Gastroesophageal sphincter (tissue), 3 donors: ENCODE results near the gene DBH.

Source experiments
- EP300 ChIP-seq: sonication (generic); formaldehyde crosslinking; IDR thresholded peaks from one replicate; pipeline ENCODE4 v1.6.1; 2017; ENCODE audit warnings: antibody characterized with exemption, mild to moderate bottlenecking
- POLR2AphosphoS5 ChIP-seq: sonication (generic); formaldehyde crosslinking; IDR thresholded peaks from one replicate; pipeline ENCODE4 v1.6.1; 2017; ENCODE audit warnings: antibody characterized with exemption
- TF ChIP-seq, protein P1 (sequence below), 4 experiments: fragments of 200-600 bp in 2 of 4; fragments of 450-650 bp in 2 of 4; sonication (generic) in 1 of 4; IDR thresholded peaks; one replicate each; pipeline ENCODE4 v1.5.1; 2017 to 2019; ENCODE audit warnings: antibody characterized with exemption in 4 of 4, mild to moderate bottlenecking in 2 of 4, moderate library complexity in 2 of 4

DNA sequence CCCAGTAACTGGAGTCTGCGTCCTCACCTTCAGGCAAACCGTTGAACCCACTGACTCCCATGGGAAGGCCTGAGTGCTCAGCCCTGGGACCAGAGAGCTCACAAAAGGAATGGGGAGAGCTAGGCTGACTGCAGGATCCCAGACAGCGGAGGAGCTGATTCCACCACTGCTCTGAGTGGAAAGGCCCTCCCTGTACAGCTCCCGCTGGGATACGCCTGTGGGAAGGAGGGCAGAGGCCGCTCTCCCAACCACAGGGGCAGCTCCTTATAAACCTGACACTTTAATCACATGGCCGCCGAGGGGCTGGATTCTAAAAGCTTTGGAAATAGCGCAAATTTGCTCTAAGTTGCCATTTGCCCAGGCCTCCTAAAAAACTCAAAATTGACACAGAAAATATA lies 37.1 kb downstream of the DBH start:
- TF ChIP-seq, protein P1, sequence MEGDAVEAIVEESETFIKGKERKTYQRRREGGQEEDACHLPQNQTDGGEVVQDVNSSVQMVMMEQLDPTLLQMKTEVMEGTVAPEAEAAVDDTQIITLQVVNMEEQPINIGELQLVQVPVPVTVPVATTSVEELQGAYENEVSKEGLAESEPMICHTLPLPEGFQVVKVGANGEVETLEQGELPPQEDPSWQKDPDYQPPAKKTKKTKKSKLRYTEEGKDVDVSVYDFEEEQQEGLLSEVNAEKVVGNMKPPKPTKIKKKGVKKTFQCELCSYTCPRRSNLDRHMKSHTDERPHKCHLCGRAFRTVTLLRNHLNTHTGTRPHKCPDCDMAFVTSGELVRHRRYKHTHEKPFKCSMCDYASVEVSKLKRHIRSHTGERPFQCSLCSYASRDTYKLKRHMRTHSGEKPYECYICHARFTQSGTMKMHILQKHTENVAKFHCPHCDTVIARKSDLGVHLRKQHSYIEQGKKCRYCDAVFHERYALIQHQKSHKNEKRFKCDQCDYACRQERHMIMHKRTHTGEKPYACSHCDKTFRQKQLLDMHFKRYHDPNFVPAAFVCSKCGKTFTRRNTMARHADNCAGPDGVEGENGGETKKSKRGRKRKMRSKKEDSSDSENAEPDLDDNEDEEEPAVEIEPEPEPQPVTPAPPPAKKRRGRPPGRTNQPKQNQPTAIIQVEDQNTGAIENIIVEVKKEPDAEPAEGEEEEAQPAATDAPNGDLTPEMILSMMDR (IDR thresholded peaks at IDR 0.05), result no peak
- TF ChIP-seq POLR2AphosphoS5 (no peak), EP300 (no peak)
